ENCODE measurements around the gene CDC45.

Gene CDC45

GRCh38 chr22:19568337-19569275 is 88.9 kb downstream of the CDC45 start:
- no peak overlapping the region for H3K4me2 ChIP-seq (ENCODE audit: low read length)
- TF ChIP-seq CTCF (IDR thresholded peaks at IDR 0.05; ENCODE audit: low read depth, low read length, poor library complexity, severe bottlenecking) (no peak), EZH2phosphoT487 (IDR thresholded peaks at IDR 0.05; ENCODE audit: borderline replicate concordance, low read length) (no peak)
- no peak overlapping the region for H3K27ac ChIP-seq (ENCODE audit: low read depth, low read length)
- no peaks in the 10 kb centered on the region for H3K36me3 ChIP-seq (ENCODE audit: control insufficient read depth, low read length)
- no peaks in the 10 kb centered on the region for H3K9me3 ChIP-seq (ENCODE audit: control insufficient read depth, insufficient read depth, low read length)
- H3F3A ChIP-seq (ENCODE audit: control insufficient read depth, insufficient read depth), result no peaks in the 10 kb centered on the region
- peaks cover 6% of the 10 kb centered on the region; the same call in 1 of the 2 replicates for H3K27me3 ChIP-seq (ENCODE audit: control insufficient read depth, low read length)
- no peak overlapping the region for H3K4me3 ChIP-seq (ENCODE audit: low read length)
- no peaks in the 10 kb centered on the region for H4K20me1 ChIP-seq (ENCODE audit: control insufficient read depth, insufficient read depth, low read depth, low read length)
- H3K4me1 ChIP-seq (ENCODE audit: control insufficient read depth, low read length), result no peaks in the 10 kb centered on the region
- no peaks in the 10 kb centered on the region for H3K9me2 ChIP-seq (replicated peaks; ENCODE audit: control insufficient read depth, low read length)
- no peaks in the 10 kb centered on the region for H3K79me2 ChIP-seq (ENCODE audit: control insufficient read depth, low read length)

- Histone ChIP-seq H3K9me3 (ENCODE audit: control insufficient read depth, insufficient read depth, low read length) (no peaks in the 10 kb centered on the region), H3K4me3 (ENCODE audit: low read length) (no peak overlapping the region), H3K27me3 (ENCODE audit: control insufficient read depth, low read length) (peaks cover 11% of the 10 kb centered on the region; the same call in 1 of the 2 replicates), H4K20me1 (ENCODE audit: control insufficient read depth, insufficient read depth, low read depth, low read length) (no peaks in the 10 kb centered on the region), H3K9me2 (replicated peaks; ENCODE audit: control insufficient read depth, low read length) (no peaks in the 10 kb centered on the region), H3K27ac (ENCODE audit: low read depth, low read length) (no peak overlapping the region), H3K79me2 (ENCODE audit: control insufficient read depth, low read length) (no peaks in the 10 kb centered on the region), H3F3A (ENCODE audit: control insufficient read depth, insufficient read depth) (no peaks in the 10 kb centered on the region), H3K4me1 (ENCODE audit: control insufficient read depth, low read length) (no peaks in the 10 kb centered on the region), H3K36me3 (ENCODE audit: control insufficient read depth, low read length) (no peaks in the 10 kb centered on the region), H3K4me2 (ENCODE audit: low read length) (no peak overlapping the region)
- TF ChIP-seq CTCF (IDR thresholded peaks at IDR 0.05; ENCODE audit: low read depth, low read length, poor library complexity, severe bottlenecking) (no peak), EZH2phosphoT487 (IDR thresholded peaks at IDR 0.05; ENCODE audit: borderline replicate concordance, low read length) (no peak)
These were observed 89.5 kb downstream of the CDC45 start for GRCh38 chr22:19569276-19569640.

GRCh38 chr22:19569976-19570375 is 90.3 kb downstream of the CDC45 start:
- Histone ChIP-seq H3K27me3 (ENCODE audit: control insufficient read depth, low read length) (peaks cover 11% of the 10 kb centered on the region; the same call in 1 of the 2 replicates), H3K36me3 (ENCODE audit: control insufficient read depth, low read length) (no peaks in the 10 kb centered on the region), H4K20me1 (ENCODE audit: control insufficient read depth, insufficient read depth, low read depth, low read length) (no peaks in the 10 kb centered on the region), H3K9me2 (replicated peaks; ENCODE audit: control insufficient read depth, low read length) (no peaks in the 10 kb centered on the region), H3K4me3 (ENCODE audit: low read length) (no peak overlapping the region), H3K79me2 (ENCODE audit: control insufficient read depth, low read length) (no peaks in the 10 kb centered on the region), H3K9me3 (ENCODE audit: control insufficient read depth, insufficient read depth, low read length) (no peaks in the 10 kb centered on the region), H3F3A (ENCODE audit: control insufficient read depth, insufficient read depth) (no peaks in the 10 kb centered on the region), H3K4me2 (ENCODE audit: low read length) (no peak overlapping the region), H3K27ac (ENCODE audit: low read depth, low read length) (no peak overlapping the region), H3K4me1 (ENCODE audit: control insufficient read depth, low read length) (no peaks in the 10 kb centered on the region)
- TF ChIP-seq EZH2phosphoT487 (IDR thresholded peaks at IDR 0.05; ENCODE audit: borderline replicate concordance, low read length) (no peak), CTCF (IDR thresholded peaks at IDR 0.05; ENCODE audit: low read depth, low read length, poor library complexity, severe bottlenecking) (no peak)
